Testis (tissue), 2 donors: Measurements from ENCODE around the gene FBXL17.

Source experiments
- POLR2A ChIP-seq: fragments of 450-650 bp; IDR thresholded peaks from one replicate; pipeline ENCODE4 v1.6.1; 2017; ENCODE audit warnings: antibody characterized with exemption, mild to moderate bottlenecking, moderate library complexity
- TF ChIP-seq, protein P1 (sequence below), 3 experiments: fragments of 450-650 bp in 2 of 3; fragments of 200-600 bp in 1 of 3; sonication (generic) in 1 of 3; IDR thresholded peaks; one replicate each; pipeline ENCODE4 v1.5.1; 2016 to 2019; ENCODE audit warnings: antibody characterized with exemption in 3 of 3, mild to moderate bottlenecking in 2 of 3, moderate library complexity in 1 of 3

DNA sequence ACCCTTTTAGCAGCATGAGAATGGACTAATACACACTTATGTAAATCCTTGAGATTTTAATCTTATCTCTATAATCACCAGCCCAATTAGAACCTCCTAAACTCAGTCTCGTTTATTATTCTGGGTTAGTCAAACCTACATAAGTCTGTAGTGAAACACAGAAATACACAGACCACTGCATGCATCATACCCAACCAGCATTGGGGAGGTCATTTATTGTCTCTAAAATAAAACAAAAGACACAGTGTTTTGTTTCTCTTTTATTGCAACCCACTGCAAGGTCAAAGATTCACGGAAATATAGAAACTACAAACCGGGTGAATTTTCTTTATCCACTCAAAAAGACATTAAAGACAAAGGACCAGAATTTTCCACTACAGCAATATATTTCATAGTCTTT is 523.1 kb downstream of the FBXL17 start:
- TF ChIP-seq, protein P1, sequence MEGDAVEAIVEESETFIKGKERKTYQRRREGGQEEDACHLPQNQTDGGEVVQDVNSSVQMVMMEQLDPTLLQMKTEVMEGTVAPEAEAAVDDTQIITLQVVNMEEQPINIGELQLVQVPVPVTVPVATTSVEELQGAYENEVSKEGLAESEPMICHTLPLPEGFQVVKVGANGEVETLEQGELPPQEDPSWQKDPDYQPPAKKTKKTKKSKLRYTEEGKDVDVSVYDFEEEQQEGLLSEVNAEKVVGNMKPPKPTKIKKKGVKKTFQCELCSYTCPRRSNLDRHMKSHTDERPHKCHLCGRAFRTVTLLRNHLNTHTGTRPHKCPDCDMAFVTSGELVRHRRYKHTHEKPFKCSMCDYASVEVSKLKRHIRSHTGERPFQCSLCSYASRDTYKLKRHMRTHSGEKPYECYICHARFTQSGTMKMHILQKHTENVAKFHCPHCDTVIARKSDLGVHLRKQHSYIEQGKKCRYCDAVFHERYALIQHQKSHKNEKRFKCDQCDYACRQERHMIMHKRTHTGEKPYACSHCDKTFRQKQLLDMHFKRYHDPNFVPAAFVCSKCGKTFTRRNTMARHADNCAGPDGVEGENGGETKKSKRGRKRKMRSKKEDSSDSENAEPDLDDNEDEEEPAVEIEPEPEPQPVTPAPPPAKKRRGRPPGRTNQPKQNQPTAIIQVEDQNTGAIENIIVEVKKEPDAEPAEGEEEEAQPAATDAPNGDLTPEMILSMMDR (IDR thresholded peaks at IDR 0.05): no peak
- no peak for TF ChIP-seq POLR2A
